ENCODE results near the gene MAPKBP1.

DNA sequence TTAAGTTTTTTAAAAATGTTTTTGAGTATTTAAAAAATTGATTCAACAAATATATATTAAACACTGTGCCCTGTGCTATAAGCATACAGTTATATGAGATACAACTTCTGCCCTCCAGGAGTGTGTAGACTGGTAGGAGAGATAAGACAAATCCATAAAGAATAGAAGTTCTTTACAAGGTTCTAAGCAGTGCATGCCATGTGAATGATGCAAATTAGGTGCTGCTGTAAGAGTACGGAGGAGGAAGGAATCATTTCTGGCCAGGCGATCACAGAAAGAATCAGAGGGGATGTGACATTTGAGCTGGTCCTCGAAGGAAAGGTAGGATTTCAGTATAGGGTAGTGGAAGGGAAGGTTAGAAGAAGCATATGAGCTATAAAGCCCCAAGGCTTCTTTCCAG is 14.0 kb downstream of the MAPKBP1 start:
- TF ChIP-seq, protein P1, sequence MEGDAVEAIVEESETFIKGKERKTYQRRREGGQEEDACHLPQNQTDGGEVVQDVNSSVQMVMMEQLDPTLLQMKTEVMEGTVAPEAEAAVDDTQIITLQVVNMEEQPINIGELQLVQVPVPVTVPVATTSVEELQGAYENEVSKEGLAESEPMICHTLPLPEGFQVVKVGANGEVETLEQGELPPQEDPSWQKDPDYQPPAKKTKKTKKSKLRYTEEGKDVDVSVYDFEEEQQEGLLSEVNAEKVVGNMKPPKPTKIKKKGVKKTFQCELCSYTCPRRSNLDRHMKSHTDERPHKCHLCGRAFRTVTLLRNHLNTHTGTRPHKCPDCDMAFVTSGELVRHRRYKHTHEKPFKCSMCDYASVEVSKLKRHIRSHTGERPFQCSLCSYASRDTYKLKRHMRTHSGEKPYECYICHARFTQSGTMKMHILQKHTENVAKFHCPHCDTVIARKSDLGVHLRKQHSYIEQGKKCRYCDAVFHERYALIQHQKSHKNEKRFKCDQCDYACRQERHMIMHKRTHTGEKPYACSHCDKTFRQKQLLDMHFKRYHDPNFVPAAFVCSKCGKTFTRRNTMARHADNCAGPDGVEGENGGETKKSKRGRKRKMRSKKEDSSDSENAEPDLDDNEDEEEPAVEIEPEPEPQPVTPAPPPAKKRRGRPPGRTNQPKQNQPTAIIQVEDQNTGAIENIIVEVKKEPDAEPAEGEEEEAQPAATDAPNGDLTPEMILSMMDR (IDR thresholded peaks at IDR 0.05) = no peak
- no peak for TF ChIP-seq POLR2A (IDR thresholded peaks at IDR 0.05)

All from heart left ventricle (tissue), 13 donors.